DND-41 (cell line): Measurements from ENCODE around the gene CRACR2A.

Experiments
- ATAC-seq: fragments of 200-7000 bp; cut with Tn5 transposase; 3 replicates; pipeline ENCODE4 v1.9.1; 2021; ENCODE audit warnings: low read depth; ENCODE audit not compliant: insufficient read depth
- DNase-seq: peaks from one replicate; pipeline ENCODE4 v3.0.0-alpha.2; 2020
- H2AFZ ChIP-seq: 2 replicates; pipeline ENCODE4 v1.6.0; 2012; ENCODE audit warnings: low read depth, low read length
- H3K27ac ChIP-seq: 2 replicates; pipeline ENCODE4 v1.5.1; 2012; ENCODE audit warnings: low read length, inconsistent platforms
- H3K27me3 ChIP-seq: fragments of 200-600 bp; sonication (generic); 2 replicates; pipeline ENCODE4 v1.6.0; 2012; ENCODE audit warnings: low read length, mild to moderate bottlenecking, inconsistent platforms; ENCODE audit not compliant: insufficient read depth, poor library complexity
- H3K36me3 ChIP-seq: 2 replicates; pipeline ENCODE4 v1.5.1; 2012; ENCODE audit warnings: low read length, inconsistent platforms; ENCODE audit not compliant: insufficient read depth
- H3K4me1 ChIP-seq: 2 replicates; pipeline ENCODE4 v1.5.1; 2012; ENCODE audit warnings: mild to moderate bottlenecking, low read length; ENCODE audit not compliant: insufficient read depth
- H3K4me2 ChIP-seq: 2 replicates; pipeline ENCODE4 v1.6.0; 2012; ENCODE audit warnings: mild to moderate bottlenecking, moderate library complexity, low read length, inconsistent platforms; ENCODE audit not compliant: insufficient read depth
- H3K4me3 ChIP-seq, 2 experiments: fragments of 200-600 bp in 1 of 2; shearing (Covaris generic) in 1 of 2; 2 replicates each; pipeline ENCODE4 v1.5.1; 2012 to 2016; ENCODE audit warnings: inconsistent platforms in 2 of 2, low read length in 2 of 2, mild to moderate bottlenecking in 2 of 2, low read depth in 1 of 2, moderate library complexity in 1 of 2
- H3K79me2 ChIP-seq: 2 replicates; pipeline ENCODE4 v1.6.0; 2012; ENCODE audit warnings: low read length, inconsistent platforms; ENCODE audit not compliant: insufficient read depth
- H3K9ac ChIP-seq: 2 replicates; pipeline ENCODE4 v1.6.0; 2012; ENCODE audit warnings: low read depth, mild to moderate bottlenecking, inconsistent platforms, low read length, moderate library complexity
- H3K9me3 ChIP-seq: 2 replicates; pipeline ENCODE4 v1.5.1; 2012; ENCODE audit warnings: low read length, moderate library complexity, mild to moderate bottlenecking, inconsistent platforms; ENCODE audit not compliant: insufficient read depth, severe bottlenecking
- H4K20me1 ChIP-seq: 2 replicates; pipeline ENCODE4 v1.6.0; 2012; ENCODE audit warnings: low read length; ENCODE audit not compliant: insufficient read depth
- CTCF ChIP-seq: IDR thresholded peaks from 2 replicates; pipeline ENCODE4 v1.5.1; 2012; ENCODE audit warnings: borderline replicate concordance, low read length, moderate library complexity, mild to moderate bottlenecking; ENCODE audit not compliant: poor library complexity, severe bottlenecking; ENCODE audit errors: extremely low read depth
- EZH2 ChIP-seq: IDR thresholded peaks from 3 replicates; pipeline ENCODE4 v1.6.1; 2012; ENCODE audit warnings: borderline replicate concordance, low read depth, mild to moderate bottlenecking, moderate library complexity, low read length, inconsistent platforms; ENCODE audit not compliant: severe bottlenecking

CRACR2A gene

GRCh38 chr12:3572560-3572959, 180.3 kb downstream of the CRACR2A start:
- no peak for DNase-seq
- no peaks in the 10 kb centered on the region for H3K4me1 ChIP-seq

GRCh38 chr12:3571724-3572123, 181.2 kb downstream of the CRACR2A start:
- H3K27ac ChIP-seq: no peak overlapping the region
- DNase-seq (no peak), ATAC-seq (no peak)
- no peak overlapping the region for H3K4me2 ChIP-seq
- no peaks in the 10 kb centered on the region for H3K9me3 ChIP-seq
- TF ChIP-seq EZH2 (no peak), CTCF (no peak)
- no peak overlapping the region for H2AFZ ChIP-seq
- H3K36me3 ChIP-seq: no peaks in the 10 kb centered on the region
- H3K79me2 ChIP-seq: no peaks in the 10 kb centered on the region
- H3K27me3 ChIP-seq: peaks cover 33% of the 10 kb centered on the region
- no peaks in the 10 kb centered on the region for H3K4me1 ChIP-seq
- H4K20me1 ChIP-seq: no peaks in the 10 kb centered on the region
- H3K4me3 ChIP-seq: no peak overlapping the region
- H3K9ac ChIP-seq: no peak overlapping the region

More at GRCh38 chr12:3572560-3572959, 180.3 kb downstream of the CRACR2A start:
- Histone ChIP-seq H3K27me3 (peaks cover 33% of the 10 kb centered on the region), H3K9ac (no peak overlapping the region), H3K79me2 (no peaks in the 10 kb centered on the region), H3K27ac (no peak overlapping the region), H3K36me3 (no peaks in the 10 kb centered on the region), H3K9me3 (no peaks in the 10 kb centered on the region), H3K4me2 (no peak overlapping the region), H4K20me1 (no peaks in the 10 kb centered on the region), H3K4me3 (no peak overlapping the region), H2AFZ (no peak overlapping the region)
- no peak for TF ChIP-seq CTCF
- TF ChIP-seq EZH2: no peak
- ATAC-seq: no peak

GRCh38 chr12:3571323-3571722, 181.6 kb downstream of the CRACR2A start:
- TF ChIP-seq EZH2: no peak
- TF ChIP-seq CTCF: no peak
- no peak overlapping the region for H3K4me3 ChIP-seq
- H3K9ac ChIP-seq: no peak overlapping the region
- ATAC-seq (no peak), DNase-seq (no peak)
- H2AFZ ChIP-seq: no peak overlapping the region
- H3K27ac ChIP-seq: no peak overlapping the region
- H3K4me1 ChIP-seq: no peaks in the 10 kb centered on the region
- no peaks in the 10 kb centered on the region for H4K20me1 ChIP-seq
- no peaks in the 10 kb centered on the region for H3K9me3 ChIP-seq
- H3K36me3 ChIP-seq: no peaks in the 10 kb centered on the region
- H3K27me3 ChIP-seq: peaks cover 37% of the 10 kb centered on the region
- no peaks in the 10 kb centered on the region for H3K79me2 ChIP-seq
- no peak overlapping the region for H3K4me2 ChIP-seq

GRCh38 chr12:3568695-3569094, 184.2 kb downstream of the CRACR2A start:
- no peaks in the 10 kb centered on the region for H3K36me3 ChIP-seq
- H3K4me2 ChIP-seq: no peak overlapping the region
- no peak overlapping the region for H3K27ac ChIP-seq
- TF ChIP-seq EZH2 (no peak), CTCF (no peak)
- no peak overlapping the region for H2AFZ ChIP-seq
- H3K4me3 ChIP-seq: no peak overlapping the region
- H4K20me1 ChIP-seq: no peaks in the 10 kb centered on the region
- H3K9me3 ChIP-seq: no peaks in the 10 kb centered on the region
- H3K9ac ChIP-seq: no peak overlapping the region
- no peak for ATAC-seq
- peaks cover 26% of the 10 kb centered on the region for H3K27me3 ChIP-seq
- H3K79me2 ChIP-seq: no peaks in the 10 kb centered on the region
- DNase-seq: no peak
- no peaks in the 10 kb centered on the region for H3K4me1 ChIP-seq
